Activated B cell treated with CpG ODN at 0.5 μM for 24 hours (primary cell): ENCODE results near the gene FBXO2. TPM values are rescaled to one million over a fixed set of nuclear protein-coding genes. Genes with fewer than 3 reads are reported as not detected.

Experiments used
- ATAC-seq: fragments of 200-7000 bp; cut with Tn5 transposase; one replicate; pipeline ENCODE4 v1.10.0; 2021; ENCODE audit warnings: low read depth, mild to moderate bottlenecking, moderate library complexity
- CTCF ChIA-PET: fragments of 350-600 bp; sonication (Branson Sonifier 250); formaldehyde crosslinking; loops from one replicate; lab custom pipeline; 2021; ENCODE audit warnings: antibody characterized with exemption; lab: Charles Lee
- POLR2A ChIA-PET: fragments of 350-600 bp; sonication (Branson Sonifier 250); formaldehyde crosslinking; loops from one replicate; lab custom pipeline; 2021; ENCODE audit warnings: antibody characterized with exemption; lab: Charles Lee
- DNase-seq: peaks from one replicate; pipeline ENCODE4 v3.0.0; 2022
- H3K27ac Mint-ChIP-seq: one replicate; pipeline ENCODE4 v1.8.0; 2020; ENCODE audit warnings: mixed read lengths
- H3K27me3 Mint-ChIP-seq: one replicate; pipeline ENCODE4 v1.8.0; 2021; ENCODE audit warnings: mixed read lengths
- H3K36me3 Mint-ChIP-seq: one replicate; pipeline ENCODE4 v1.8.0; 2021; ENCODE audit warnings: low read depth, mixed read lengths
- H3K4me1 Mint-ChIP-seq: one replicate; pipeline ENCODE4 v1.8.0; 2021; ENCODE audit warnings: mixed read lengths
- H3K4me3 Mint-ChIP-seq: one replicate; pipeline ENCODE4 v1.8.0; 2020; ENCODE audit warnings: mild to moderate bottlenecking, mixed read lengths
- H3K9me3 Mint-ChIP-seq: one replicate; pipeline ENCODE4 v1.8.0; 2020; ENCODE audit warnings: mixed read lengths
- intact Hi-C: fragments of 100-400 bp; cut with micrococcal nuclease; formaldehyde crosslinking; loops from one replicate; pipeline ENCODE4 v1.15.1; 2024
- total RNA-seq: library from RNA; stranded (reverse); gene quantifications from 2 replicates; pipeline ENCODE4 v1.2.3, GENCODE V29; 2022
- TF ChIP-seq, protein P1 (sequence below): fragments of 200-600 bp; IDR thresholded peaks from one replicate; pipeline ENCODE4 v1.8.0; 2022; ENCODE audit warnings: antibody characterized with exemption, mild to moderate bottlenecking

Gene FBXO2
- total RNA-seq, 1 donor from 2014 or later = 4.2 TPM

GRCh38 chr1:11600836-11601235 is 53.4 kb downstream of the FBXO2 start:
- Mint-ChIP-seq H3K36me3 (no peaks in the 10 kb centered on the region), H3K4me1 (no peaks in the 10 kb centered on the region), H3K27me3 (peaks cover 19% of the 10 kb centered on the region), H3K4me3 (no peak overlapping the region), H3K27ac (no peak overlapping the region), H3K9me3 (no peaks in the 10 kb centered on the region)
- TF ChIP-seq, protein P1, sequence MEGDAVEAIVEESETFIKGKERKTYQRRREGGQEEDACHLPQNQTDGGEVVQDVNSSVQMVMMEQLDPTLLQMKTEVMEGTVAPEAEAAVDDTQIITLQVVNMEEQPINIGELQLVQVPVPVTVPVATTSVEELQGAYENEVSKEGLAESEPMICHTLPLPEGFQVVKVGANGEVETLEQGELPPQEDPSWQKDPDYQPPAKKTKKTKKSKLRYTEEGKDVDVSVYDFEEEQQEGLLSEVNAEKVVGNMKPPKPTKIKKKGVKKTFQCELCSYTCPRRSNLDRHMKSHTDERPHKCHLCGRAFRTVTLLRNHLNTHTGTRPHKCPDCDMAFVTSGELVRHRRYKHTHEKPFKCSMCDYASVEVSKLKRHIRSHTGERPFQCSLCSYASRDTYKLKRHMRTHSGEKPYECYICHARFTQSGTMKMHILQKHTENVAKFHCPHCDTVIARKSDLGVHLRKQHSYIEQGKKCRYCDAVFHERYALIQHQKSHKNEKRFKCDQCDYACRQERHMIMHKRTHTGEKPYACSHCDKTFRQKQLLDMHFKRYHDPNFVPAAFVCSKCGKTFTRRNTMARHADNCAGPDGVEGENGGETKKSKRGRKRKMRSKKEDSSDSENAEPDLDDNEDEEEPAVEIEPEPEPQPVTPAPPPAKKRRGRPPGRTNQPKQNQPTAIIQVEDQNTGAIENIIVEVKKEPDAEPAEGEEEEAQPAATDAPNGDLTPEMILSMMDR = no peak
- intact Hi-C loops = no loop called here
- ChIA-PET CTCF (no interaction called here), POLR2A (no interaction called here)
- DNase-seq (no peak), ATAC-seq (no peak)

- H3K4me1 Mint-ChIP-seq = no peaks in the 10 kb centered on the region
- CTCF ChIA-PET = no interaction called here
- TF ChIP-seq, protein P1 = no peak
- peaks cover 22% of the 10 kb centered on the region for H3K27me3 Mint-ChIP-seq
- DNase-seq (no peak), ATAC-seq (no peak)
- no peaks in the 10 kb centered on the region for H3K36me3 Mint-ChIP-seq
- intact Hi-C loops = no loop called here
- POLR2A ChIA-PET = no interaction called here
- no peaks in the 10 kb centered on the region for H3K9me3 Mint-ChIP-seq
- H3K27ac Mint-ChIP-seq = no peak overlapping the region
- H3K4me3 Mint-ChIP-seq = no peak overlapping the region
These were observed 54.2 kb downstream of the FBXO2 start for GRCh38 chr1:11599891-11600576.

- Mint-ChIP-seq H3K4me1 (no peaks in the 10 kb centered on the region), H3K36me3 (no peaks in the 10 kb centered on the region), H3K4me3 (no peak overlapping the region), H3K9me3 (no peaks in the 10 kb centered on the region), H3K27ac (no peak overlapping the region), H3K27me3 (peaks cover 26% of the 10 kb centered on the region)
- DNase-seq (no peak), ATAC-seq (no peak)
- TF ChIP-seq, protein P1 = no peak
- CTCF ChIA-PET = no interaction called here
- intact Hi-C loops = no loop called here
- POLR2A ChIA-PET = no interaction called here
These were observed 55.8 kb downstream of the FBXO2 start for GRCh38 chr1:11598461-11598860.

Other genes with a start within 250 kb of the FBXO2 start
- gene DISP3, start 175.3 kb downstream of the FBXO2 start, total RNA-seq = 0.42 and 0.44 TPM in 2 replicates
- gene FBXO44, start 448 bp upstream of the FBXO2 start, total RNA-seq = 27.2 and 29.9 TPM in 2 replicates
- gene FBXO6, start 9.8 kb upstream of the FBXO2 start, total RNA-seq = 10.0 and 10.5 TPM in 2 replicates
- 34.4 and 34.9 TPM in 2 replicates for gene MAD2L2, start 26.7 kb upstream of the FBXO2 start, total RNA-seq
- 0.17 and 0.18 TPM in 2 replicates for gene DRAXIN, start 37.3 kb upstream of the FBXO2 start, total RNA-seq
- gene AGTRAP, start 81.7 kb upstream of the FBXO2 start, total RNA-seq = 10.9 and 13.9 TPM in 2 replicates
- not detected in 2 replicates for gene C1orf167, start 107.8 kb upstream of the FBXO2 start, total RNA-seq
- 54.1 and 56.9 TPM in 2 replicates for gene MTHFR, start 151.5 kb upstream of the FBXO2 start, total RNA-seq
- gene CLCN6, start 151.8 kb upstream of the FBXO2 start, total RNA-seq = 66.0 and 79.6 TPM in 2 replicates
- gene NPPA, start 193.4 kb upstream of the FBXO2 start, total RNA-seq = not detected in 2 replicates
- gene NPPB, start 204.5 kb upstream of the FBXO2 start, total RNA-seq = not detected in 2 replicates